ENCODE measurements around the gene NCKAP1. TPM values are rescaled to one million over a fixed set of nuclear protein-coding genes. Genes with fewer than 3 reads are reported as not detected.
A peak's percentile ranks its signal among the peaks of the same experiment; 100 is the strongest.

The NCKAP1 gene
- total RNA-seq, 1 experiment from 2014 or later, result 115 TPM

DNA sequence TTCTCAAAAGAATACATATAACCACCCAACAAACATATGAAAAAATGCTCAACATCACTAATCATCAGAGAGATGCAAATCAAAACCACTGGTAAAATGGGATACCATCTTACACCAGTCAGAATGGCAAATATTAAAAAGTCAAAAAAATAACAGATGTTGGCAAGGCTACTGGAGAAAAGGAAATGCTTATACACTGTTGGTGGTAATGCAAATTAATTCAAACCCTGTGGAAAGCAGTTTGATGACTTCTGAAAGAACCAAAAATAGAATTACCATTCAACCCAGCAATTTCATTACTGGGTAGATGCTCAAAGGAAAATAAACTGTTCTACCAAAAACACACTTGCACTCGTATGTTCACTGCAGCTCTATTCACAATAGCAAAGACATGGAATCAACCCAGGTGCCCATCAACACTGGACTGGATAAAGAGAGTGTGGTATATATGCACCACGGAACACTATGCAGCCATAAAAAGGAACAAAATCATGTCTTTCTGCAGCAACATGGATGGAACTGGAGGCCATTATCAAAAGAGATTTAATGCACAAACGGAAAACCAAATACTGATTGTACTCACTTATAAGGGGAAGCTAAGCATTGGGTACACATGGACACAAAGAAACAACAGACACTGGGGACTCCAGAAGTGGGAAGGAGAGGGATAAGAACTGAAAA, 38.8 kb downstream of the NCKAP1 start:
- Histone ChIP-seq H3K27ac (ENCODE audit: low read depth, low read length) (no peak overlapping the region), H3K9me3 (ENCODE audit: control insufficient read depth in 1 of 2, insufficient read depth in 1 of 2, low read depth in 1 of 2, low read length in 2 of 2) (no peaks in the 10 kb centered on the region), H3K27me3 (ENCODE audit: insufficient read depth, low read length) (no peaks in the 10 kb centered on the region), H4K20me1 (ENCODE audit: insufficient read depth) (peaks cover 13% of the 10 kb centered on the region; the same call in 1 of the 2 replicates), H3K36me3 (ENCODE audit: control insufficient read depth in 1 of 2, insufficient read depth in 2 of 2, low read length in 2 of 2) (peaks cover 7 to 22% of the 10 kb centered on the region in 2 experiments; a peak in 3 of 4 replicates), H3K4me1 (ENCODE audit: control insufficient read depth in 1 of 2, insufficient read depth in 2 of 2, low read length in 2 of 2) (no peaks in the 10 kb centered on the region), H3K4me3 (replicated peaks in 1 of 2; ENCODE audit: low read depth in 1 of 2, low read length in 2 of 2) (no peak overlapping the region), H2AFZ (ENCODE audit: low read depth, low read length, poor library complexity, severe bottlenecking) (no peak overlapping the region), H3K79me2 (ENCODE audit: insufficient read depth, low read length) (peaks cover 55% of the 10 kb centered on the region), H3K9ac (ENCODE audit: low read length) (no peak overlapping the region), H3K4me2 (ENCODE audit: low read length) (no peak overlapping the region), H3K9me2 (ENCODE audit: insufficient read depth) (no peaks in the 10 kb centered on the region)
- DNase-seq (ENCODE audit: low read depth, low spot score) (no peak), ATAC-seq (no peak)
- ChIA-PET RAD21 (ENCODE audit: low non-redundant PET in 1 of 2, low total read pairs in 2 of 2, uncharacterized antibody in 2 of 2, unreplicated experiment in 2 of 2) (no interaction called here), CTCF (no interaction called here), POLR2A (no interaction called here)
- intact Hi-C loops (cut with micrococcal nuclease), result no loop called here
- BruUV-seq (replicated peaks), result TSS peak; percentile 3
- TF ChIP-seq JUND (IDR thresholded peaks at IDR 0.05), result no peak
- TF ChIP-seq SRF (IDR thresholded peaks at IDR 0.05; ENCODE audit: low read depth), result no peak
- no peak for TF ChIP-seq REST (IDR thresholded peaks at IDR 0.05; ENCODE audit: low read depth)
- no peak for TF ChIP-seq CBX3 (IDR thresholded peaks at IDR 0.05; ENCODE audit: low read depth)
- no peak for TF ChIP-seq FOSL1 (IDR thresholded peaks at IDR 0.05; ENCODE audit: low read depth)
- TF ChIP-seq POLR2A (IDR thresholded peaks at IDR 0.05; ENCODE audit: borderline replicate concordance, extremely low read depth, insufficient read depth, insufficient read length), result no peak
- TF ChIP-seq CEBPB (IDR thresholded peaks at IDR 0.05; ENCODE audit: low read depth), result no peak
- no peak for TF ChIP-seq MAX (IDR thresholded peaks at IDR 0.05)
- no peak for TF ChIP-seq ZBTB33 (IDR thresholded peaks at IDR 0.05; ENCODE audit: extremely low read depth, insufficient replicate concordance, low read length)
- TF ChIP-seq EGR1 (IDR thresholded peaks at IDR 0.05; ENCODE audit: low read depth), result no peak
- no peak for TF ChIP-seq SIN3A (IDR thresholded peaks at IDR 0.05; ENCODE audit: low read depth)
- TF ChIP-seq ZNF274 (IDR thresholded peaks at IDR 0.05; ENCODE audit: low read depth, low read length), result no peak
